CD4-positive, alpha-beta T cell treated with Interleukin-17A for 4 hours (primary cell): Measurements from ENCODE around the gene FAM193B.
"Not testable (repeated sequence)": the region's sequence is repeated elsewhere in the genome, so short reads cannot be mapped to it uniquely, and the experiment has no call there.

Experiments used
- DNase-seq: peaks from one replicate; pipeline ENCODE4 v3.0.0-alpha.2; 2020; ENCODE audit warnings: mixed read lengths

Gene FAM193B

DNA sequence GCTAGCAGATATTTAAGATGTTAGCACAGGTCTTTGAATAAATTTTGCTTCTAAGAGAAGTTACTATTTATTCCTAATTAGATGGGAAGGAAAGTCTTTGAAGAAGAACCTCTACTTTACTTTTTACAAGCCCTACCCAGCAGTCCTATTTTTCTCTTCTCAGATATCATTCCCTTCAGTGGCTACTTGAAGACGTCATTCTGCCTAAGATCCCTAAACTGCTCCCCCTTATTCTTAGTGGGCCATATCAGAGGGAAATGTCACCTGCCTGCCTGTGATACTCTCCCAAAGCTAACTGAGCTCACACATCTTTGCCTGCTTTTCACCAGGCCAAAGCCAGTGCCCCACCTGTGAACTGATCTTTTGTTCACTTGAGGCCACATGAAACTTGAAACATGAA lies 21.1 kb upstream of the FAM193B start:
- DNase-seq, result no peak

DNA sequence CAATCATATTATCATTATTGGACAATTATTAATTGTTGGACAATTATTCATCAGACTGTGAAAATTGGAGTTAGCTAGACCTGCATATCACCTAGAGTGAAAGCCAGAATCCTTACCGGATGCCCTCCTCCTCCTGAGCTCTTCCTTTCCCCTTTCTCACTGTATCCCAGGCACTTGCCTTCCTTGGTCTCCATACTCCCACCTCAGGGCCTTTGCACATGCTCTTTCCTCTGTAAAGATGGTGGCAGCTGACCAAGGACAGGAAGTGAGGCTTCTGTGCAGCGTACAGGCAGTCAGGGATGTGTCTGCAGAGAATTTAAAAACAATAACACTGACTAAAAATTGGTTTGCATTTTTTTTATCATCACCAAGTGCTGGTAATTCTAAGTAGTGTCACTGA lies 15.5 kb upstream of the FAM193B start:
- DNase-seq, result no peak

DNA sequence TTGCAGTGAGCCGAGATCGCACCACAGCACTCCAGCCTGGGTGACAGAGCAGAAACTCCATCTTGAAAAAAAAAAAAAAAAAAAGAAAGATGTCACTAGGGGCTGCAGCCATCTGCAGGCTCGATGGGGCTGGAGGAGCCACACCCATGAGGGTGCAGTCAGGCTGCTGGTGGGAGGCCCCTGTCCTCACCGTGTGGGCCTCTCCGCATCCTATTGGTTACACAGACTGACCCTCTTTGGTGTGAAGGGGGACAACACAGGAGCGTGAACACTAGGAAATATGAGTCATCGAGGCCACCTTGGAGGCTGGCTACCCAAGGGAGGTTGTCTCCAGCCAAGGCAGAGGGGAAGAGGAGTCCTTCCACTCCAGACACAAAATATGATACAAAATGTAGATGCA lies 14.0 kb upstream of the FAM193B start:
- DNase-seq, result no peak

DNA sequence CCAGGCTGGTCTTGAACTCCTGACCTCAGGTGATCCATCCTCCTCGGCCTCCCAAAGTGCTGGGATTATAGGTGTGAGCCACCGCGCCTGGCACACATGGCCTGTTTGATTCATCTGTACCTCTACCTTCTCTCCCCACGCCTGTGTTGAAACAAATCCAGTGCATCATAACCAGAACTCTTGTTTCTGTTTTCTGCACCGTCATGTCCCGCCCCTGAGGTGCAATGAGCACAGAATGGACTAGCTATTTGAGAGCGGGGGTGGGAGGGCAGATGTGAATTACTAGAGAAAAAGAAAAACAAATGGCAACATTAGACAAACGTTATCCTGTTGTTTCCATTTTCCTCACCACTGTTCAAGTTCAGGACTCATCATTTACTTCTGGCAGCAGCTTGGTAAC lies 10.7 kb upstream of the FAM193B start:
- DNase-seq, result no peak

DNA sequence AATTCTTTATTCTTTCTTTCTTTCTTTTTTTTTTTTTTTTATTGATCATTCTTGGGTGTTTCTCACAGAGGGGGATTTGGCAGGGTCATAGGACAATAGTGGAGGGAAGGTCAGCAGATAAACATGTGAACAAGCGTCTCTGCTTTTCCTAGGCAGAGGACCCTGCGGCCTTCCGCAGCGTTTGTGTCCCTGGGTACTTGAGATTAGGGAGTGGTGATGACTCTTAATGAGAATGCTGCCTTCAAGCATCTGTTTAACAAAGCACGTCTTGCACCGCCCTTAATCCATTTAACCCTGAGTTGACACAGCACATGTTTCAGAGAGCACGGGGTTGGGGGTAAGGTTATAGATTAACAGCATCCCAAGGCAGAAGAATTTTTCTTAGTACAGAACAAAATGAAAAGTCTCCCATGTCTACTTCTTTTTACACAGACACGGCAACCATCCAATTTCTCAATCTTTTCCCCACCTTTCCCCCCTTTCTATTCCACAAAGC lies 5.1 kb upstream of the FAM193B start:
- DNase-seq, result not testable (repeated sequence)

DNA sequence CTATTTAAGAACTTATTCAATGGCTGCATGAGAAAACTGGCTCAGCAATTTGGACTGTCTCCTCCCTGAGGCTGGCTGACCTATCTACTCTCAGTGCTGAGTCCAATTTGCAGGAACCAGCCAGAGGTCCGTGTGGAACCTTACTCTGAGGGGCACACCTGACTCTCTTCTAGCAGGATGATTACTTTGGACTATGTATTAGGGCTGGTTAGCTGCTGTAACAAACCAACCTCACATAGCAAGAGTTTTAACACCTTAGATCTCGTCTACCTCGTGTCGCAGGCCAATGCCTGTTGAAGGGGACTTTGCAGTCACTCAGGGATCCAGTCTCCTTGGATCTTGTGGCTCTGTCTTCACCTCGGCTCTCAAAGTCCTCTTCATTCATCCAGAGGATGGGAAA lies 3.4 kb upstream of the FAM193B start:
- no peak for DNase-seq

DNA sequence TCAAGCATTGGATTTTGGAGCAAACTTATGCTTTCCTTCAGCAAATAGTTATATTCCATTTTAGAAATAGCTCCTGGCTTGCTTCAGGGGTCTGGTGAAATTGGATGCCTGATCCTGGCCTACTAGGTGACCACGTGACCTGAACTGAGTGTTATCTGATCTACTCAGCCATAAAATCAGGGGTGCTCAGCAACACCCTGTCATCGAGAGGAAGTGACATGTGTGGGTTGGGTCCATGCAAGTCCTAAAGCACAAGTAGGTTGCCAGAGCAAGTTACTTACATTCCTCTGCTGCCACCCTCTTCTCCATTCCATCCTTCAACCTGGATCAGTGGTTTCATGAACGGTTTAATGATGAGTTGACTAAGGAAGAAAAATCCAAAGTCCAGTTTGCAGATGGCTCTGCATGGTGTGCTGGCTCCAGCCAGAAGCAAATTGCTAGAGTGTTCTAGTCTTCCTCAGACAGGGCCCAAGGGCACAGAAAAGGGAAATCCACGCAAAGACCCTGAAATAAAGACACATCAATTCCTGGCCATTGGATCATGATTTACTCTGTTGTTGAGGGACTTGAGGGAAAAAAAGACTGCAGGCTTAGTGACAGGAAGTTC lies 2.8 kb upstream of the FAM193B start:
- peak; percentile 13 for DNase-seq

DNA sequence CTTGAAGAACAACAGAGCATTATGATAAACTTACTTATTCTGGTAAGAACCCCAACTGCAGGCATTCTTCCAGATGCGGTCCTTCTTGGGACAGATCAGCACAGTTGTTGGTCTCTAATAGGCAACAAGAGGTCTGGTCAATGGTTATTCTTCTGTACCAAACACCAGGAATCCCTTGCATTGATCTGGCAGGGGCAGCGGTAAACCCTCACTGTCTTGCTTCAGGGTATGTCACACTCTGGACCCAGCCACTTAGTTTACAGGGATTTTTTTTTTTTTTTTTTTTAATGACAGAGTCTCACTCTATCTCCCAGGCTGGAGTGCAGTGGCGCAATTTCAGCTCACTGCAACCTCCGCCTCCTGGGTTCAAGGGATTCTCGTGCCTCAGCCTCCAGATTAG lies 1.3 kb upstream of the FAM193B start:
- no peak for DNase-seq

DNA sequence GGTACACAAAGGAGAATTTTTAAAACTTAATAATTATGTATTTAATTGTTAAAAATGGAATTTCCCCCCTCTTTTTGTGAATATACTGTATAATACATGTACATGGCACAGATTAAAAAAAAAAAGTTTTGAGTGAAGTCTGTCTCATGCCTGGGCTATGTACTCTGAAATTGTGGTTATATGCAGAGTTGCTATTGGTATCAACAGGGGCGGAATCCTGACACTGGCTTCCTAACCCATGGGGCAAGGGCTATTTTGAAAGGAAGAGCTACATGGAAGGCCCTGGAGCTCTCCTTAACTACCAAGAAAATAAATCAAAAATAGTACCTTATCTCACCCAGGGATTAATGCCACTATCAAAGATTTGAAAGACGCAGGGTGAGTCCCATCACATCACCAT lies 865 bp upstream of the FAM193B start:
- DNase-seq, result no peak

DNA sequence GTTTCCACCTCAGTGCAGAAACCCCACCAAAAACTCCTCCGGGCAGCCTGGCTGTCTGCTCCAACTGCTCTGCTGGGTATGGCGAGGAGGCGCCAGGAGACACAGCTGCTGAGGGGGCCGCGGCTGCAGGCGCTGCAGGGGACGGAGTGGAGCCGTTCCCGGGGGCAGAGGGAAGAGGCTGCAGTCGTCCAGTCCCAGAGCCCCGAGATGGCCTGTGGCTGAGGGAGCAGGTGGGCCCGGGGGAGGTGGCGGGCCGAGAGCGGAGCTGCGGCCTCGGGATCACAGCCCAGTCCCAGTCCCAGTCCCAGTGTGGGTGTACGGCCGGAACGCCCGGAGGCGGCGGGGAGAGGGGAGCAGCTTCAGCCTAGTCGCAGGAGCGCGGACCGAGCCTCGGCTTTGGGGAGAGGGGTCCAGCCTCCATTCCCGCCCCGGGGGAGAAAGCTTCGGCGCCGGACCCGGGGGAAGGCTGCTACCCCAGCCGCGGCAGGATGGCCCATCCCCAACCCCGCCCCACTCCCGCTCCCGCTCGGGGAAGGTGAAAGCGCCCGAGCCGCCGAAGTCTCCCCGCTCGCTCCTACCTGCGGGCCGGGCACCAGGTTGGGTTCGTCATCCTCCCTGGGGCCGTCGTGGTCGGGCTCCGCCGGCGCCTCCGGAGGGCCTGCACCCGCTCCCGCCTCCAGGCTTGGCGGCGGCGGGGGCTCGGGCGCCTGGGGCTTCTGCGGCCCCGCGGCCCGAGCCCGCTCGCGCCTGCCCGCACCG lies 513 bp downstream of the FAM193B start:
- DNase-seq, result peak; percentile 56

DNA sequence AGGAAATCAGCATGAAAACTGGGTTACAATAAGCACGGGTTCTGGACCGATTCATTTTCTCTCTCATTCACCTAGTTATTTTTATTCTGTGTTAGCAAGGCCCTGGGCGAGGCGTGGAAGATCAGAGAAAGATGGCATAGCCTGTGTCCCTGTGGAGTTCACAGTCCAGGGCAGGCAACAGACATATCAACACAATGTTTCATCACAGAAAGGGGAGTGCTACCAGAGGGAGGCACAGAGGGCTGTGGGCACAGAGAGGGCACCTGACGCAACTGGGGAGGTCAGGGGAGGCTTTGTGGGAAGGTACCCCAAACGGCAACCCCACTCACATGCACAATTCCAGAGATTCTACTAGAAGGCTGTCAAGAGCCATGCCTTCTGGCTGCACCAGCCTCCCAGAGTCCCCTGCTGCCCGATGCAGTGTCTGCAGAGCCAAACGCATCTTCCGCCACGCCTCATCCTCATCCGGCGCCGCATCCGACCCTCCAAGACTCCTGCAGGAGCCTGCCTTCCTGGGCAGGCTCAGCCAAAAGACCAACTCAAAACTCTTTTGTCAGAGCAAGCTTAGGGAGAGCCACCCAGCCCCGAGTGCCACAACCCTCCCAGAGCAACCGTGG lies 1.4 kb downstream of the FAM193B start:
- DNase-seq, result no peak

DNA sequence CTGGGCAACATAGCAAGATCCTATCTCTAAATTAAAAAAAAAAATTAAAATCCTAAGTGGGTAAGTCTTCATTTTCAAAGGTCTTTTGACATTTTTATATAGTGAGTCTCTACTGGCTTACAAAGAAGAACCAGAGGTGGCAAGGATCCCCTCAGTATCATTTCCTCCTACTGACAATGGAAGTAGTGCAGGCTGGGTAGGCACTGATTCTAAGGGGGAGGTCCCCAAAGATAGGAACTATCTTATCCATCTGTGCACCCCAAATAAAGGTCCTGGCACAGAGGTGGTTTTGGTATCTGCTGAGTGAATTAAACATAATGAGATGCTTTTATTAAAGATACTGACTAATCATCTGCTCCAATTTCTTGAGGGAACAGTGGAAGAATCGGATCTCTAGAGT lies 4.2 kb downstream of the FAM193B start:
- DNase-seq, result no peak

DNA sequence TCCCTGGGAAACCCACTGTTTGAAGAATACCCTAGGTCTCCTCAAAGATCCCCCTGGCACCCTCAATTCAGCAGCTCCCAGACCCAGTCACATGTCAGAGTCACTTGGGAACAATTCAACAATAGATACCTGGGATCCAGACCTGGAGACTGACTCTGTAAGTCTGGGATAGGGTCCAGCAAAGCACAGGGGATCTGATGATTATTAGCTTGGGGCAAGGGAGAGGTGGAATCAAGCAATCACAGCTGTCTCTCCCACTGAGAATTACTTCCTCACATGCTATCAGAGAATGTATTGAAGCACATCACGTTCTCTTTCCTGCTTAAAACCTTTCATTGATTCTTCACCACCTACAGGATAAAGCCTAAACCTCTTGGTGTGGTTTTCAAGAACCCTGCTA lies 5.9 kb downstream of the FAM193B start:
- DNase-seq, result no peak

DNA sequence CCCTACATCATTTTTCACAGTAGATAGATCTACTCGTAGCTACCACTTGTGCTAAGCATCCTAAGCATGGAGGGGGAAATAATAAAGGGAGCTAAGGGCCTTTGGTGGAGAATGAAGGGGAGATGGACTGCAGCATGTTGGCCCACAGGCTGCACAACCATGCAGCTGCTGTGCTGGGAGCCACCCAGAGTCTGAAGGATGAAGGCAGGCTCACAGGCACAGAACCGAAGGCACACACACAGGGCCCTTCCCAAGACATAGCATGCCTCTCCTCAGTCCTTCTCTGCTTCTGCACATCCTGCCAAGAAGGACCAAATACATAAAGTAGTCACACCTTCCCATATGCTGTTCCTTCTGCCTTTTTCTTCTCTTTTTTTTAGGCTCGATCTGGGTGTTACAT lies 6.6 kb downstream of the FAM193B start:
- no peak for DNase-seq

DNA sequence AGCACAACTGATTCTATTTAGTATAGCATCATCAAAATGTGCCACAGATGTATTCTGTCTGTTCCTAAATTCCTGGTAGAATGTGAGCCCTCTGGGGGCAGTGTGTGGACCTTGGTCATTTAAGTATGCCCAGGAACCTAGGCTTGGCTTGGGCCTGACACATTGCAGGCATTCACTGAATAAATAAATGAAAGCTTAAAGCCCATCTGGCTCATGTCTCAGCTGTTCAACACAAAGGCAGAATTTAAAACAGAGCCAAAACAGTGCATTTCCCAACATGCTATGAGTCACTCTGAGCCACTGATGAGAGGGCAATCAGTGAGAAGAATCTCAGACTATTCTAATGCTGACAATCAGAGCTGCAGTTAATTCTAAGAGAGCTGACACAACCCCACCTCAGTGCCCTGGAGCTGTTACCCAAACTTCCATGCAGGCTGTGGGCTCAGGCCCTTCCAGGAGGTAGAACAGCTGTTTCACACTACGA lies 8.1 kb downstream of the FAM193B start:
- no peak for DNase-seq

DNA sequence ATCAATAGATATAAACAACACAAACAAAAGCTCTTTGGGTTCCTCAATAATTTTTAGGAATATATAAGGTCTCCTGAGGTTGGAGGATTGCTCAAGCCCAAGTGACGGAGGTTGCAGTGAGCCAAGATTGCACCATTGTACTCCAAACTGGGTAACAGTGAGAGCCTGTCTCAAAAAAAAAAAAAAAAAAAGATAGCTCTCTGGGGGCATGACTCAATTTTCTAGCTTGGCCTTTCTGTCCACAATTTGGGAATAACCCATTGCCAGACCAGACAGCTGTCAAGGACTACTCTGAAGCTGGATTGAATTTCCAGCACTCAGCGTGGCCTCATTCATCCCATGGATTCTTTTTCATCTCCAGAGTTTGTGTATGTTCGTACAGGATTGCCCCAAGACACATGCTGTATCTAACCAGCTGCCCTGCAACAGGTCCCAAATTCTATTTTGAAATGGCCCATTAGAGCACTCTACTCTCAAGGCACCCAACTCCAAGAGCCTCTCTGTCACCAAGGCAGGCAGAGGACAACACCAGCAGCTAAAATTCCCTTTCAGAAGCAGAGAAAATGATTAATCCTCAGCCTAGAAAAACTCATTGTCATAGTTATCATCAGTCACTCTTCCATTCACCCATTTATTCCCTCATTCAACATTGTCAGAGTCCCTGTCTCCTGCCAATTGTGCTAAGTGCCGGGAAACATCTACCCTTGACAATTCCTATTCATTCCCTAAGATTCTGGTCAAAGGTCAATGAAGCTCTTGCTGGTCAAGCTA lies 8.7 kb downstream of the FAM193B start:
- DNase-seq, result no peak

DNA sequence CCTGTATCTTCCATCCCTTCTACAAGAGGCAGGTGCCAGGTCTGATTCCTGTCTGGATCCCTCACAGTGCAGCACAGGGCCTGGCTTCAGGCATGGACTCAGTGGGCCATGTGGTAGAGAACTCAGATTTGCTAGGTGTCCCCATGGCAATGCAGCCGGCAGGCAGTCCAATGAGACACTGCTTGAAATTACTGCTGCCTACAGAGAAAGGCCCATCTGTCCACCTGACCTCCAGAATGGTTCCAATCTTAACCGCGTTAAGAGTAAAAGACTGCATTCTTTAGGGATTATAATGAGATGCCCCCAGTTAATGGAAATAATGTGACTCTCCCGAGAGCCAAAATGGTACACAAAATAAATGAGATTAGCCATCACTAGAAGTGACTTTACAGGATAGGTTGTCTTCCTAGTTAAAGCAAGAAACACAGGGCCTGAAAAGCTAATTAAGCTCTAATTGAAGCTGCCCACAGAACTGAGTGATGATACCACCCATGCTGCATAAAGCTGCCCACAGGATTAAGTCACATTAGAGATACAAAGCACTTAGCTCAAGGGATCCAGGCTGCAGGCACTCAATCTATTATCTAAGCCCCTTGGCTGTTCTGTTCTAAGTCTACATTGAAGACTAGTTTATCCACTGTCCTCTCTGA lies 11.4 kb downstream of the FAM193B start:
- no peak for DNase-seq

DNA sequence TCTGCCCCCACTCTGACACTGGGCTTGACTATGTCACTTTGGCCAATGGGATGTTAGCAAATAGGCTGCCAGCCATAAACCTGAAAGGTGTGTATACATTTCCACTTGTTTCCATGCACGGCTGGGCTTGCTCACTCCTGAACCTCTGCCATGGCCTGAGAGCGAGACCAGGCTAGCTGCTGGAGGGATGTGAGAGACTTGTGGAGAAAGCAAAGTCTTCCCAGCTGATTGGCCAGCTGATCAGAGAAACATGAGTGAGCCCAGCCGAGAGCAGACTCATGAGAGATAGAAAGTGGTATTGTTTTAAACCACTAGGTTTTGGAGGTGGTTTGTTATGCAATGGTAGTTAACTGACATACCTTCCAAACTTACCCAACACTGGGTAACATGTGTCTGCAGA lies 13.9 kb downstream of the FAM193B start:
- no peak for DNase-seq

DNA sequence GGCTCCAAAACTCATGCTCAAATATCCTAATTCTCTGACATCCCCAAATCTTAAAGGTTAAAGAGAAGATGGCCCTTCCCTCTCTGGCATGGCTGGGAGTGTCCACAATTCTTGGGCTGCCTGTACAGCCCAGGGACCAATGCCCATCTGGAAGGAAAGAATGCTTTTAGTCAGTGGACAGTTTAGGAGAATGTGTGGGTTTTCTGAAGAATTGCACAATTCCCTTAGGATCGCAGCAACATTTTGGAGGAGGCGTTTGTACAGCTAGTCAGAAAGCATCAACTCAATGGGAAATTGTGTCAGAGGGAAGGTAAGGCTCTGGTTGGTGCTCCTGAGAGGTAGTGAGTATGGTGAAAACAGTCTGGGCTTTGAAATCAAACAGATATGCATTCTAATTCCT lies 15.0 kb downstream of the FAM193B start:
- no peak for DNase-seq

DNA sequence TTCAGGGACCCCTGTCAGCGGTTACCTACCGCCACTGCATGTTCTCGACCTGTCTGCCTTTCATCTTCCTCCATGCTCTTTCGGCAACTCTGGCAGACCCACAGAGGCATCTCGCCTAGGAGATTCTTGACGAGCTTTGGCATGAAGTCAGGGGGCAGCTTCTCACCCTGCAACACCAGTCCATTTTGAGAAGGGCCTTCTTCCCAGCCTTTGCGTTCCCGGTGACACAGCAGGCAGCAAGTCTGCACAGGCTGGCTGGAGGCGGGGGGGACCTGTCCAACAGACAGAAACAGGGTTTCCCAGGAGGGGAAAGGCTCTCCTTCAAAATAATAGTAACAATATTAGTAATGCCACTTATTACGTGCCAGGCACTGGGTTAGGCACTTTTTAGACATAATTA lies 15.5 kb downstream of the FAM193B start:
- no peak for DNase-seq

DNA sequence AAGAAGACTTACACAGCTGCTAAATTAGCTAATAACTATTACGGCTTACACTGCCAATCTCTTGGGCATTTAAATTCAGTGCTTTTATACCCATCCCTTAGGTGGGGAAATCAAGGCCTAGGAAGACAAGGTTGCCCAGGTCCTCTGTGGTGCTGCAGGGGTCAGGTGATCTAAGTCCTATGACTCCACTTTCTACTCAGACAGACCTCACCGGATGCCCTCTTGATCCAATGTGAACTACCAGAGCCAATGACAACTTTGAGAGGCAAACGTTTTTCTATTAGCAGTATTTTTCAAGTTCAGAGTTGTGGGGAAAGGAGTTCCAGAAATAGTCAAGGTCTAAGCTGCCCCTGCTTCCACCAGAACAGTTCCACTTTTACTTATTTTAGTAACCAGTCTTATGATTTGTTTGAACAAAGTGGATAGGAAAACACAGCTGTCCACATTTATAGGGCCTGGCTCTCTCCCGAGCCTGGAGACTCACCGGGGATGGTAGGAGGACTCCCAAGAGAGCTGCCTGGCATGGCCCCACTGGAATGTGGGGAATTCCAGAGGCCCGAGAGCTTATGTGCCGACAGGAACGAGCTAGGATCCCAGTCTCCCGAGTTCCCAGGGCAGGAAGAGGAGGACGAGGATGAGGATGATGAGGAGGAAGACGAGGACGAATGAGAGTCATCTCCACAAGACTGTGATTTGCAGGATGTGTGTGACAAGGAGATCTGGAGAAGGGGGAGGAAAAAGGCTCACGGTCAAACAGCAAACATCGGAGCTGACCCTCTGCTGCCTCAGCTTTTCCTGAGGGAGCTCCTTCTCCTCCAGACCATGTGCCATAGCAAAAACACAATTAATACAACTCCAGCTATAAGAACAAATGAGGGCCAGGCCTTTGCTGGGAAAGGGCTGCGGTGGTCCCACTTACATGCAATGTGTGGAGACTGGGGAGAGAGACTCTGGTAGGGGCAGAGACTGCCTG lies 16.7 kb downstream of the FAM193B start:
- no peak for DNase-seq

DNA sequence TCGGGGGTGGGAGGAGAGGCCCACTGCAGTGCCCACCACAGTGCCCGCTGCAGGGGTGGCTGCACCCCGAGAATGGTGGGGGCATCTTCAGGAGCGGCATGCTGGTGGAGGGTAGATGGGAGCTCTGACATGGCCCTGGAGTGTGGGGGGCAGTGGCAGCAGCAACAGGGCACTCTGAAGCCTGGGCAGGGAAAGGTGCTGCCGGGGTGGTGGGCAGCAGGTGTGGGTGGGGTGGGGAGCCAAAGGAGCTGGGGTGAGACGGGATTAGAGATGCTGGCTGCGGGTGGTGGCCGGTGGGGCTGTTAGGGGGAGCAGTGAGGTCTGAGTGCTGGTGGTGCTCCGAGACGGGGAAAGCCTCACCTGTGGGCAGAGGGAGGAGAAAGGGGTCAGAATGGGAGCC lies 18.0 kb downstream of the FAM193B start:
- DNase-seq, result no peak
